NCI-H128 (cell line): ENCODE measurements around the gene PCBP3.
A peak's percentile ranks its signal among the peaks of the same experiment; 100 is the strongest.
"Not testable (repeated sequence)": the region's sequence is repeated elsewhere in the genome, so short reads cannot be mapped to it uniquely, and the experiment has no call there.

ENCODE experiments used
- DNase-seq: peaks from one replicate; lab custom pipeline; 2025; ENCODE audit not compliant: unreplicated experiment; lab: John Stamatoyannopoulos, UW

Gene PCBP3

DNA sequence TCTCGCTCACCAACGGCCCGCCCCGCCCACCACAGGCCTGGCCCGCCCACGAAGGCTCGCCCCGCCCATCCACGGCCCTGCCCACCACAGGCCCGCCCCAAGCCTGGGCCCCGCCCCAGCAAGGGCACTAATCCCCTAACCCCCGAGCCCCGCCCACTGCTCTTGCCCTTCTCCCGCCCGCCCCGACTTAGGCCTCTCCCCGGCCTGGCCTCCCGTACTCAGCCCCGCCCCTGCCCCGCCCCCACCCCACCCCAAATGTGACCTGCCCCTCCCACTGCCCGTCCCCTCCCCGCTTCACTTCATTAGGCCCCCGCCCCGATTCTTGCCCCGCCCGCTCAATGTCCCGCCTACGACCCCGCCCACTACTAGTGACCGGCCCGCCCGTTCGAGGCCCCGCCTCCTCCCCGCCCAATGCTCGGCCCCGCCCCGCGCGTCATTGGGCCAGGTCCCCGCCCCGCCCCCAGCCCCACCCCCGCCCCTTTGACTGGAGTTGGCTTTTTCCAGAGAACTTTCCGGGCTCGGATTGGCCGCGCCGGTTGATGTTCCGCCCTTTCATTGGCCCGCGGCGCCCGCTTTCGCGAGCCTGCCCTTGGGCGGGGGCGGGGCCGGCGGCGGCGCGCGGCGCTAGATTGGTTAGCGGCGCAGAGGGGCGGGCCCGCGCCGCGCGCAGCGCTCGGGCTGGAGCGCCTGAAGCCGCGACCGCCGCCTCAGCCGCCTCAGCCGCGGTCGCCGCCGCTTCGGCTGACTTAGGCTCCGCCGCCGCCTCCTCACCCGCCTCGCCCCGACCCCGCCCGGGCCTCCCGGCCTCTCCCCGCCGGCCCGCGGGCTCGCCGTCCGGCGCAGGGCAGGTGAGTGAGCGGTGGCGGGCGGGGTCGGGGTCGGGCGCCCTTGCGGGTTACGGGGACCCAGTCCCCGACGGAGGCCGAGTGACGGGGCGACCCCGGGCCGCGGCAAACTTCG lies at the start of gene PCBP3:
TSS of gene PCBP3 (plus strand) at position 705 of the 960 bp plus-strand sequence. CDS start 206,361 bp downstream, outside the sequence.
- peak; percentile 87 for DNase-seq

DNA sequence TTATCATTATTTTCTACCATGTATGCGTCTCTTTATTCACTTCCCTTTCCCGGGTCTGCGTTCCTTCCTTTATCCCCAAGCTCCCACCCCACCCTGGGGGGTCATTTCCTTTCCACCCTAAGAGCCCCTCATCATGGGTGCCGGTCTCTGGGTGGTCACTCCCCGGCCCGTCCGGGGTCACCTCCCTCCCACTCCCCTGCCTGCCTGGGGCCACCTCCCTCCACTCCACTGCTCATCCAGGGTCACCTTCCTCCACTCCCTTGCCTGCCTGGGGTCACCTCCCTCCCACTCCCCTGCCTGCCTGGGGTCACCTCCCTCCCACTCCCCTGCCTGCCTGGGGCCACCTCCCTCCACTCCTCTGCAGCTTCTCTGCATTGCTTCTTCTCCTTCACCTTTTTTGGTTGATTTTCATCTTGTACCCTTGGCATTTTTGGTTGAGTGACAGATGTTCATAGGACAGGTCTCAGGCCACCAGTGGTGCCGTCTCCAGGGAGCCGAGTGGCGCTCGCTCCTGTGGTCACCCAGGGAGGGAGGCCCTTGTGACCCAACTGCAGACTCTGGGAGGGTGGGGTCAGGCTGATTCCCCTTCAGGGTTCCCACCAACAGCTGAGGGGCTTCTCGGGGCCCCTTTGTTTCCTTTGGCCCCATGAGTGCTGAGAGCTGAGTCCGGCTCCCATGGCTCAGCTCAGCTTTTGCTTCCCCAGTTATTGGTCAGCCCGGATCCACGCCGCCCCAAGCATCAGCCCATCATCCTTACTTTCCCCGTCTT lies 48.6 kb upstream of the PCBP3 start:
- DNase-seq: no peak

DNA sequence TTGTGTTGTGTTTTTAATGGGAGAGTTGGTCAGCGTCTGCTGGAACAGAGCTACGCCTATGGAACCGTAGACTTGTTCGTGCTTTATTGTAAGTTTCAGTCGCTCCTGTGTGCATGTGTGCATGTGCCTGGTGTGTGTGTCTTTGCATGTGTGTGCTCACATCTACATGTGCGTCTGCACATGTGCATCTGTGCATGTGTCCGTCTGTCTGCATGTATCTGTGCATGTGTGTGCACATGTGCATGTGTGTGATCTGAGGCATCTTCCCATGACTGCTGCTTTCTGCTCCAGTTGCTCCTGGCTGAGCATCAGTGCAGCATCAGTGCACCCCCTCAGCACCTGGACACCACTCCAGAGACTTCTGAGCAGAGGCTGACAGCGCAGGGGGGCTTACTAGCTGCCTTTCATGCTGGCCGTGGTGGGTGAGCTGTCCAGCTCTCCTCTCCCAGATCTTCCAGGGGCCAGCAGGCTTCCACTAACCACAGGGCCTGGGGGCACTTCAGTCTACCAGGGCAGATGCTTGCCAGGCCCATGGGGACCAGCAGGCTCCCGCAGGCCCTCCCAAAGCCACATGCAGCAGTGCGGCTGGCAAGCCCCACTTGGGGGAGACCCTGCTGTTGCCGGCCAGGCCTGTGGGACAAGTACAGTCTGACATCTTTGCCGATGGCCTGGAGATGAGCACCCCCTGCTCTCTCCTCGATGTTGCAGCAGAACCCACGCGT lies 47.8 kb upstream of the PCBP3 start:
- DNase-seq: no peak

DNA sequence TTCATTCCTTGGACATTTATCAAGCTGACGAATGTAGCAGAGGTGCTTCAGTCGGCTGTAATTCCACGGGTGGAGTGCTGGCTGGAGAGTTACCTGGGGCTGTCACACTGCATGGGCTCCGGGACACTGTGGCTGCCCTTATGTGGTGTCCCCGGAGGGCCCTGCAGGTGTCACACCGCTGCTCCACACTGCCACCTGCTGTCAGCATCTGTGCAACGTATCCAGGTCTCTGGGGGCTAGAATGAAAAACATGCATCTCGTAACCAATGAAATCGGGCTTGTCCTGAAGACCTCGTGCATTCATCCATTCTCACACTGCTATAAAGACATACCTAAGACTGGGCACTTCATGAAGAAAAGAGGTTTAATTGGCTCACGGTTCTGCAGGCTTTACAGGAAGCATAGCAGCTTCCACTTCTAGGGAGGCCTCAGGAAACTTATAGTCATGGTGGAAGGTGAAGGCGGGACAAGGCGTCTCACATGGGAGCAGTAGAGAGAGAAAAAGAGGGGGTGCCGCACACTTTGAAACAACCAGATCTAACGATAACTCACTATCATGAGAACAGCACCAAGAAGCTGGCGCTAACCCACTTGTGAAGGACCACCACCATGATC lies 46.7 kb upstream of the PCBP3 start:
- DNase-seq: peak; percentile 9

DNA sequence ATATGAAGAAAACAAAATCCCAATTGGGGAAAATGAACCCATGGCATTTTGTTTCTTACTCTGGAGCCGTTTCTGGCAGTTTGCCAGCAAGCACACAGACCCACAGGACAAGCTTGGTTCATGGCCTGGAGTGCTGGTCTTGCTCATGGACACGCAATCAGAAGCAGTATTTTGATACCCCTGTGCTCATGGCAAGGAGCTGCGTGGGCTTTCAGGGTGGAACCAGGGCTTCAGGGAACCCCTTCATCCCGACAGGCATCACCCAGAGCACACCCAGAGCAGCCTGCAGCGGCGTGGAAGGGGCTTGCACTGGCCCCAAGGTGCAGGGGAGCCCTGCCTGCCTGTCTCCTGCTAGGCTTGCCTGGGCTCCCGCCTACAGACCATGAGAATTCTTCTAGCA lies 45.4 kb upstream of the PCBP3 start:
- DNase-seq: no peak

DNA sequence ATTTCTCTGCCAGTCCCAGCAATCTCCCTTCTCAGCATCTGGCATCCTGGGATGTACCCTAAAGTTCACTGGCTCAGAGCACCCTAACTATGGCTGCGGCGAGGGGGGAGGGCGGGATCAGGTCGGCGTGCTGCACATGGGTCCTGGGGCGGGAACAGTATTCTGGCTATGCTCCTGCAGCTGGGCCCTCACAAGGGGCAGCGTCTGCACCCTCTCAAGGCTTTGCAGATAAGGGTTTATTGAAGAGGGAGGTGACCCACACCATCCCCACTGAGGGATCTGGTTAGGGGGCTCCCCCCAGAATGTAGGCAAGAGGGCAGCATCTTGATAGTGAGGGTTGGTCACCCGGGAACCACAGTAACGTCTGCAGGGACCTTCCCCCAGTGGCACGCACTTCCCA lies 44.9 kb upstream of the PCBP3 start:
- no peak for DNase-seq

DNA sequence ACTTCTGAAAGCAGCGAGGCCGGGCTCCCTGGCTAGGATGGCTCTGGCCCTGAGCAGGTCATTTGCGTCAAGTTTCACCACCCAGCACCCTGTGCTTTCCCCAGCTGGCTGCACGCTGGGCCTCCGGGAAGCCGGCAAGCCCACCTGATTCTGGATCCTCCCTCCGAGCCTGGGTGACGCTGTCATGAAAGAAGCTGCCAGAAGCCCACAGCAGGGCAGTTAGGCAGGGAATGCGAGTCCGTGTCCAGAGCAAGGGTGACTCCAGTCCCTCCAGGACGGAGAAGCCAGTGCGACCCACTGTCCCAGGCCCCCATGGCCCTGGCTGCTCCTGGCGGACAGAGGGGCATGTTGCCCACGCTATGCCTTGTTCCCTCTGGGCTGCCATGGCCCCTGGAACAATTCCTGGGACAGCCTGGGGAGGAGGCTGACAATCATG lies 44.4 kb upstream of the PCBP3 start:
- DNase-seq: no peak

DNA sequence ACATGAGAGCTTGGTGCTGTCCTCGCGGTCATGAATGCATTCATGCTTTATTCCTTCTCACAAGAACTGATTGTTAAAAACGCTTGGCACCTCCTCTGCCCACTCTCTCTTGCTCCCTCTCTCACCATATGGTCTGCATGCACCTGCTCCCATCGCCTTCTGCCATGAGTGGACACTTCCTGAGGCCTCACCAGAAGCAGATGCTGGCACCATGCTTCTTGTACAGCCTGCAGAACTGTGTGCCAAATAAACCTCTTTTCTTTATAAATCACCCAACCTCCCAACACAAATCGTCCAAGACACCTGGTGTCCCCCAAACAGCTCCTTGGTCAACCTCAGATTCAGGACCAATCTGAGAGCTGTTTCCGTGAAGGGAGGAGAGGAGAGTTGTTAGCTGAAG lies 43.3 kb upstream of the PCBP3 start:
- DNase-seq: no peak

DNA sequence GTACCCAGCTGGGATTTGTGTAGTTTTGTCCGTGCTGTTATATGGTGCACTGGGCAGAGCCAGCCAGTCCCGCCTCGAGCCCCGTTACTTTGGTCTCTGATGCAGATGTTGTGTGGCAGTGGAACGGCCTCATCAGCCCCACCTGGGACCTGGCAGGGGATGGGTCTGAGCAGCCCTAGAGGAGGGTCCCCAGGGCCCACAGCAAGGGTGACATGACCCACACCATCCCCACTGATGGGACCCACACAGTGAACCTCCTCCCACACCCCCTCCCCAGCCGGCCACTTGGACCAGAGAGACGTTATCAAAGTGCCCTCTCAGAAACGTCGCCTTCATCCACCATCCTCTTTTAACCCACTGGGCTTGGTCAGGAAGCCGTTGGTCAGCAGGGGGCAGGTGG lies 42.0 kb upstream of the PCBP3 start:
- DNase-seq: no peak

DNA sequence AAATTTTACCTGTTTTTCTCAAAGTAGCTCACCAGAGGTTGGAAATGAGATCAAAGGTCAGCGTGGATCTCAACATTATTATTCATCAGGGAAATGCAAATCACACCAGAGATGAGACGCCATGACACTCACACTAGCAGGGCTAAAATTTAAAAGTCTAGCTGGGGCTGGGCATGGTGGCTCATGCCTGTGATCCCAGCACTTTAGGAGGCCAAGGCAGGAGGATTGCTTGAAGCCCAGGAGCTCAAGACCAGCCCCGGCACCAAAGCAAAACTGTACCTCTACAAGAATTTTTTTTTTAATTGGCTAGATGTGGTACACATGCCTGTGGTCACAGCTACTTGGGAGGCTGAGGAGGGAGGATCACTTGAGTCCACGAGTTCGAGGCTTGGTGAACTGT lies 41.4 kb upstream of the PCBP3 start:
- no peak for DNase-seq

DNA sequence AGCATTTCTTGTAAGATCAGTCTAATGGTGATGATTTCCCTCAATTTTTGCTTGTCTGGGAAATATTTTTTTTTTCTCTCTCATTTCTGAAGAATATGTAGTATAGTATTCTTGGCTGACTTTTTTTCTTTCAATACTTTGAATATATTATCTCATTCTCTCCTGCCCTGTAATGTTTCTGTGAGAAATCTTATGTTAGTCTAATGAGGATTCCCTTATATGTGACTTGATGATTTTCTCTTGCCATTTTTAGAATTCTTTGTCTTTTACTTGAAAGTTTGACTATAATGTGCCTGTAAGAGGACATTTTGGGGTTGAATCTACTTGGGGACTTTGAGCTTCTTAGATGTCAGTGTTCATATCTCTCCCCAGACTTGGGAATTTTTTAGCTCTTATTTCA lies 40.0 kb upstream of the PCBP3 start:
- DNase-seq: no peak

DNA sequence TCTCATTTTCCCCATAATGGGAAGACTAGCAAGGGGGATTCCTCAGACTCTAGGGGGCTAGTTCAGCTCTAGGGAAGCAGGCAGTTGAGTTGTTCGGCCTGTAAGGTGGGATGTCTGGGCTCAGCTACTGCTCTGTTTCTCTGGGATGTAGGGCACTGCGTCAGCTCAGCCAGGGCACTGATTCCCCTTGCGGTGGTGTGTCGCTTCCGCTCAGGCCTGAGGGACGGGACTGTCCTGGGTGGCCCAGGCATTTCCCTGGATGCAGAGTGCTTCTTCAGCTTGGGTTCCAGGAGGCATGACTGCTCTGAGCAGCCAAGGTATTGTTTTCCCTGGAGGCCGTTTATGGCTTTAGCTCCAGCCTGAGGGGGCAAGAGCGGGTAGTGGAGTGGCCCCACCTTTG lies 38.8 kb upstream of the PCBP3 start:
- not testable (repeated sequence) for DNase-seq

DNA sequence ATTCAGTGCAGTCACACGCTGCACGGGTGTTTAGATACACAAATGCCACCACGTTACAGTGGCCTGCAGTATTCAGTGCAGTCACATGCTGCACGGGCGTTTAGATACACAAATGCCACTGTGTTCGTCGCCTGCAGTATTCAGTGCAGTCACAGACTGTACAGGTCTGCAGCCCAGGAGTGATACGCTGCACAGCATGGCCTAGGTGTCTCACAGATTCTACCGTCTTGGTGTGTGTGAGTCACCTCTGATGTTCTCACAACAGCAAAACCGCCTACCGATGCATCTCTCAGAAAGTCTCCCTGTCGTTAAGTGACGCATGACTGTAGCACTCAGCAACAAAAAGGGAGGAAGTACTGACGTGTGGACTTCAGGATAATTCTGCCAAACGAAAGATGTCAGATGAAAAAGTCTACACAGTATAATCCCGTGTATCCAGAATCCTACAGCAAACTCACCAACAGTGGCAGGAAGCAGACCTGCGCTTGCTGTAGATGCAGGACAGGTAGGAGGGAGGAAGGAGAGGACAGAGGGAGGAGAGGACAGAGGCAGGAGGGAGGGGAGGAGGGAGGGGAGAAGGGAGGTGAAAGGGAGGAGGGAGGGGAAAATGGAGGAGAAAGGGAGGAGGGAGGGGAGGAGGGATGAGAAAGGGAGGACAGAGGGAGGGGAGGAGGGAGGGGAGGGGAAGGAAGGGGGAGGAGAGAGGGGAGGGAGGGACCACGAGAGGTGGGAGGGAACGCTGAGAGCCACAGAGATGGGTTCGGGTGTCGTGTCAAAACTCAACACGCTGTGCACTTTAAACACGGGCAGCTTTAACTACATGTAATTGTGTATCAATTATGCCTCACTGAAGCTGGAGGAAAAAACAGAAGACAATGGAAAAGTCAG lies 36.3 kb upstream of the PCBP3 start:
- DNase-seq: no peak

DNA sequence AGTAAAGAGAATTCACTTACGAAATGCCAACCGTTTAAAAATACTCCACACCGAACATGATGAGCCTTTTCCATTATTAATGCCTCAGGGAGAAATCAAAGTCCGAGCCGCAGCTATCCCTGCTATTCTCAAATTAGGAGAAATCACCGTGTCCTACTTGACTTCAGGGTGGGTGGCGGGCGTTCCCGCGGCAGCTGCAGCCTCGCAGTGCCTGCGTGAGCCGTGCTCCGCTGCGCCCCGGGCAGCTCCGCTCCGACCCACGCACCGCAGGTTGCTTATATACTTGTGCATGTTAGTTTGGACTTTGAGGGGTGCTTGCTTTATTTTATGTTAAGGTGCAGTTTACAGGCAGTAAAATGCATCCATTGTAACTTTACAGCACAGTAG lies 35.6 kb upstream of the PCBP3 start:
- DNase-seq: no peak

DNA sequence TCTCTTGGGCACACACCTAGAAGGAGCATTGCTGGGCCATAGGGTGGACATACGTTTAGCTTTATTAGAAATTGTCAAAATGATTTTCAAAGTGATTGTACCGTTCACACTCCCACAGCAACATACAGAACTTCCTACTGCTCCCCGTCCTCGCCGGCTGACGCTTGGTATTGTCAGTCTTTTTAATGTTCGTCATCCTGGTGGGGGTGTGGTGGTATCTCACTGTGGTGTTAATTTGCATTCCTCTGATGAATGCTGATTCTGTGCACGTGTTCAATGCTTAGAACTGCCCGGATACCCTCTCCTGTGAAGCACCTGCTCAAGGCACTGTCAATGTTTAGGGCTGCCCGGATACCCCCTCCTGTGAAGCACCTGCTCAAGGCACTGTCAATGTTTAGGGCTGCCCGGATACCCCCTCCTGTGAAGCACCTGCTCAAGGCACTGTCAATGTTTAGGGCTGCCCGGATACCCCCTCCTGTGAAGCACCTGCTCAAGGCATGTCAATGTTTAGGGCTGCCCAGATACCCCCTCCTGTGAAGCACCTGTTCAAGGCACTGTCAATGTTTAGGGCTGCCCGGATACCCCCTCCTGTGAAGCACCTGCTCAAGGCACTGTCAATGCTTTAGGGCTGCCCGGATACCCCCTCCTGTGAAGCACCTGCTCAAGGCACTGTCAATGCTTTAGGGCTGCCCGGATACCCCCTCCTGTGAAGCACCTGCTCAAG lies 34.6 kb upstream of the PCBP3 start:
- DNase-seq: not testable (repeated sequence)

DNA sequence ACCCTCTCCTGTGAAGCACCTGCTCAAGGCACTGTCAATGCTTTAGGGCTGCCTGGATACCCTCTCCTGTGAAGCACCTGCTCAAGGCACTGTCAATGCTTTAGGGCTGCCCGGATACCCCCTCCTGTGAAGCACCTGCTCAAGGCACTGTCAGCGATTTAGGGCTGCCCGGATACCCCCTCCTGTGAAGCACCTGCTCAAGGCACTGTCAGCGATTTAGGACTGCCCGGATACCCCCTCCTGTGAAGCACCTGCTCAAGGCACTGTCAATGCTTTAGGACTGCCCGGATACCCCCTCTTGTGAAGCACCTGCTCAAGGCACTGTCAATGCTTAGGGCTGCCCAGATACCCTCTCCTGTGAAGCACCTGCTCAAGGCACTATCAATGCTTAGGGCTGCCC lies 33.9 kb upstream of the PCBP3 start:
- DNase-seq: not testable (repeated sequence)

DNA sequence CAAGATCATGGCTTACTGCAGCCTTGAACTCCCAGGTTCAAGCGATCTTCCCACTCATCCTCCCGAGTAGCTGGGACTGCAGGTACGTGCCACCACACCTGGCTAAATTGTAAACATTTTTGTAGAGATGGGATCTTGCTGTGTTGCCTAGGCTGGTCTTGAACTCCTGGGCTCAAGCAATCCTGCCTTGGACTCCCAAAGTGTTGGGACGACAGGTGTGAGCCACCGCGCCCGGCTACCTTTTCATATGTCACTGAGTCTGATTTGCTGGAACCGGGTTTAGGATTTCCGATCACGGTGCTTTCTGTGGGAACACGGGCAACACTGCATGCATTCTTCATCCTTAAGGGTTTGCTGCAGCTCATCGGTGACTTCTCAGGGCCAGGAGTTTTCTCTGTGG lies 32.2 kb upstream of the PCBP3 start:
- DNase-seq: no peak

DNA sequence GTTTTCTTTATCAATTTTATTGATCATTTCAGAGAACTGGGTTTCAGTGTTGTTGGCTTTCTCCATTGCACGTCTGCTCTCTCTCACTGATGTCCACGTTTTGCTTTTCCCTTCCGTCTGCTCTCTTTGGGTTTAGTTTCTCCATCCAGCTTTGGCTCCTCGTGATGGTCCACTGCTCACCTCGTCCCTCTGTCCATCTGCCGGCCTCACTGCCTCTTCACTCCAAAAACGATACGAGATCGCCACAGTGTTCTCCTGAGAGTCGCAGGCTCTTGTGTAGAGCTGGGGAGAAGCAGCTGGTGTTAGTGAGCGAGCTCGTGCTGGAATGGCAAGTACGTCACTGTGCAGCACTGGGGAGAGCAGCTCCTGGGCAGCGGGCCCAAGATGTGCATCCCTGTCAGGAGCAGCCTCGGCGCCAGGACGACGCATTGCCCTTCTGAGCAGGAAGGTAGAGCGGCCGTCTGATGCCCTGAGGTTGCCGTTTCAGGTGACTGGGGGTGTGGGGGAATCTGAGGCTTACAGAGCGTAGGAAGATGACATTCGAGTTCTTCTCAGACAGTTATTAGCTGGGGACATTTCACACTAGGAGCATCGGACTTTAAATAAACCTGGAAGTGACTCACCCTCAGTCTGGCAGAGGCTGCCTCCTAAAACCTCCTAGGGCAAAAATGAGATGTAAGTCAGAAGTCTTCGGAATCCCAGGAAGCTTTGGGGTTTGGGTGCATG lies 31.4 kb upstream of the PCBP3 start:
- DNase-seq: no peak

DNA sequence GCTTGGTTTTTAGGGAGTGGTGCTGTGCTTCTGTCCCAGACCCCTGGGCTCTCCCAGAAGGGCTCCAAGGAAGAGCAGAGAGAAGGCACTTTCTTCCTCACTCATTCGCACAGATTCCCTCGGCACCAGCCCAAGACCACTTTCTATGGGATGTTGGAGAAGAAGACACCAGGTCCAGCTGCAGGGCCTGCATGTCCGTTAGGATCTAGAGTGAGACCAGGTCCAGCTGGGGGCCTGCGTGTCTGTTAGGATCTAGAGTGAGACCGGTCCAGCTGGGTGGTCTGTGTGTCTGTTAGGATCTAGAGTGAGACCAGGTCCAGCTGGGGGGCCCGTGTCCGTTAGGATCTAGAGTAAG lies 30.9 kb upstream of the PCBP3 start:
- not testable (repeated sequence) for DNase-seq
